ENCODE results near the gene CEP95. TPM values are rescaled to one million over a fixed set of nuclear protein-coding genes. Genes with fewer than 3 reads are reported as not detected.
"Not testable (repeated sequence)": the region's sequence is repeated elsewhere in the genome, so short reads cannot be mapped to it uniquely, and the experiment has no call there.

CEP95 gene
- total RNA-seq, 4 donors from 2014 or later = 37.9 to 80.7 (median 54.0) TPM

DNA sequence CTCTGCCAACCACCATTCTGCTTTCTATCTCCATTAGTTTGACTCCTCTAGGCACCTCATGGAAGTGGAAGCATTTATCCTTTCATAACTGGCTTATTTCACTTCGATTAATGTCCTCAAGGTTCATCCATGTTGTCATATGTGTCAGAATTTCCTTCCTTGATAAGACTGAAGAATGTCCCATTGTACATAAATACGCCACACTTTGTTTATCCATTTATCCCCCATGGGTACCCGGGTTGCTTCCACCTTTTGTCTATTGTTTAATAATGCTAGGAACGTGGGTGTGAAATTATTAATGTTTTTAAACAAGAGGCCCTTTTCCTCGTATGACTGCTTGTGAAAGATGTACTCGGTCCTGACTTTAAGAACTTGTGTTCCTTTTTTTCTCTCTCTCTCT lies 45.0 kb upstream of the CEP95 start:
- no peak overlapping the region for H3K4me3 ChIP-seq (ENCODE audit: low read depth, poor library complexity, severe bottlenecking)
- TF ChIP-seq, protein P1, sequence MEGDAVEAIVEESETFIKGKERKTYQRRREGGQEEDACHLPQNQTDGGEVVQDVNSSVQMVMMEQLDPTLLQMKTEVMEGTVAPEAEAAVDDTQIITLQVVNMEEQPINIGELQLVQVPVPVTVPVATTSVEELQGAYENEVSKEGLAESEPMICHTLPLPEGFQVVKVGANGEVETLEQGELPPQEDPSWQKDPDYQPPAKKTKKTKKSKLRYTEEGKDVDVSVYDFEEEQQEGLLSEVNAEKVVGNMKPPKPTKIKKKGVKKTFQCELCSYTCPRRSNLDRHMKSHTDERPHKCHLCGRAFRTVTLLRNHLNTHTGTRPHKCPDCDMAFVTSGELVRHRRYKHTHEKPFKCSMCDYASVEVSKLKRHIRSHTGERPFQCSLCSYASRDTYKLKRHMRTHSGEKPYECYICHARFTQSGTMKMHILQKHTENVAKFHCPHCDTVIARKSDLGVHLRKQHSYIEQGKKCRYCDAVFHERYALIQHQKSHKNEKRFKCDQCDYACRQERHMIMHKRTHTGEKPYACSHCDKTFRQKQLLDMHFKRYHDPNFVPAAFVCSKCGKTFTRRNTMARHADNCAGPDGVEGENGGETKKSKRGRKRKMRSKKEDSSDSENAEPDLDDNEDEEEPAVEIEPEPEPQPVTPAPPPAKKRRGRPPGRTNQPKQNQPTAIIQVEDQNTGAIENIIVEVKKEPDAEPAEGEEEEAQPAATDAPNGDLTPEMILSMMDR (IDR thresholded peaks at IDR 0.05) = no peak
- no peak for TF ChIP-seq POLR2A (IDR thresholded peaks at IDR 0.05)
- intact Hi-C loops (cut with DNase I; ENCODE audit: low total_unique reads) = no loop called here
- 67 to 75% methylated on average over 6 of the region's 6 CpGs for WGBS, 2 donors
- DNase-seq (ENCODE audit: low spot score in 2 of 2) = no peak

DNA sequence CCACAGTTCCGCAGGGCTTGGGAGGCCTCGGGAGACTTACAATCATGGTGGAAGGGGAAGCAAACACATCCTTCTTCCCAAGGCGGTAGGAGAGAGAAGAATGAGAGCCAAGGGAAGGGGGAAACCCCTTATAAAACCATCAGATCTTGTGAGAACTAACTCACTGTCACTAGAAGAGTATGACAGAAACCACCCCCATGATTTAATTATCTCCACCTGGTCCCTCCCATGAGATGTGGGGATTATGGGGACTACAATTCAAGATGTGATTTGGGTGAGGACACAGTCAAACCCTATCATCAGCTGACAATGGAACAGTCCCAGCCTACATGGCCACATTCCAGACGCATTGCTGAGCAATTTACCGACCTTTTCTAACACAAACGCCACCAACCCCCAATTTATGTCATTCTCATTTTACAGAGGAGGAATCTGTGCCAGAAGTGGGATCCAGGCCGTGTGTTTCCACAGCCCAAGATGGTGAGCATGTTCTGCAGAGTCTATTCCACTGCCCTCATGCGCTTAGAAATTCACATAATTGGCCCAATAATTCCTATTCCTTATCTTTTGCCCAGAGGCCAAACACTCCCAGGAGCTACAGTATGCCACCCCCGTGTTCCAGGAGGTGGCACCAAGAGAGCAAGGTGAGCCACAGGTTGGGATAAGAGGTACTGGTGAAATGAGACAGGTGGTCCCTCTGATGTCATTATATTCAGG lies 40.6 kb upstream of the CEP95 start:
- no peak for TF ChIP-seq POLR2A (IDR thresholded peaks at IDR 0.05)
- TF ChIP-seq, protein P1 (IDR thresholded peaks at IDR 0.05) = no peak
- intact Hi-C loops (cut with DNase I; ENCODE audit: low total_unique reads) = no loop called here
- DNase-seq (ENCODE audit: low spot score in 2 of 2) = no peak
- H3K4me3 ChIP-seq (ENCODE audit: low read depth, poor library complexity, severe bottlenecking) = no peak overlapping the region
- WGBS, 2 donors = 59 to 63% methylated on average over 9 of the region's 9 CpGs

DNA sequence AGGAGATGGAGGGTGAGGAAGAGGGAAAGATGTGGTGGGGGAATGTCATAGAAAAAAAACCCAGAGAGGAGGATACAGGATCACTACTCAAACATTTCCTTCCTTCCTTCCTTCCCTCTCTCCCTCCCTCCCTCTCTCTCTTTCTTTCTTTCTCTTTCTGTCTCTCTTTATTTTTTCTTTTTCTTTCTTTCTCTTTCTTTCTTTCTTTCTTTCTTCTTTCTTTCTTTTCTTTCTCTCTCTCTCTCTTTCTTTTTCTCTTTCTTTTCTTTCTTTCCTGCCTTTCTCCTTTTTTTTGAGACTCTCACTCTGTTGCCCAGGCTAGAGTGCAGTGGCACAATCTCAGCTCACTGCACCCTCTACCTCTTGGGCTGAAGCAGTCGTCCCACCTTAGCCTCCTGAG lies 39.9 kb upstream of the CEP95 start:
- 58 to 65% methylated on average over 1 of the region's 1 CpG for WGBS, 2 donors
- DNase-seq (ENCODE audit: low spot score in 2 of 2); H3K4me3 ChIP-seq (ENCODE audit: low read depth, poor library complexity, severe bottlenecking); intact Hi-C loops (cut with DNase I; ENCODE audit: low total_unique reads): not testable (repeated sequence)

DNA sequence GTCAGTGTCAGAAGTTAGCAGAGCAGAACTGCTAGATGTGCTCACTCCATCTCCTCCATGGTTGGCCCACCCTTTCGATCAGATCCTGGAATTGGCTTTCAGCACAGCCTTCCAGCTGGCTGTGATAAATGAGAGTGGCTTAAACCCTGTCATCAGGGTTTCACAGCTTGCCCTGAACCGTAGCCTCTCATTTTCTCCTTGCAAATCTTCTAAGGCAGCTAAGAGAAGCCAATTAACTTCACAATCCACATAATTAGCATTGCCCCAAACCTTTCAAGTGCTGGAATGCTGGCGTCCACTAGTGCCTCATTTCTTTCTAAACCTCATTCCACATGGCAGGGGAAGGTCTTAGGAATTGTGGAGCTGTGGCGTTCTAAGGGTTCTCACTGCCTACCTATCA lies 36.2 kb upstream of the CEP95 start:
- no peak overlapping the region for H3K4me3 ChIP-seq (ENCODE audit: low read depth, poor library complexity, severe bottlenecking)
- peak in 1 of 2 donors; percentile 43 for DNase-seq (ENCODE audit: low spot score in 2 of 2)
- no peak for TF ChIP-seq POLR2A (IDR thresholded peaks at IDR 0.05)
- intact Hi-C loops (cut with DNase I; ENCODE audit: low total_unique reads) = no loop called here
- 73% methylated on average over 4 of the region's 4 CpGs for WGBS, 2 donors

DNA sequence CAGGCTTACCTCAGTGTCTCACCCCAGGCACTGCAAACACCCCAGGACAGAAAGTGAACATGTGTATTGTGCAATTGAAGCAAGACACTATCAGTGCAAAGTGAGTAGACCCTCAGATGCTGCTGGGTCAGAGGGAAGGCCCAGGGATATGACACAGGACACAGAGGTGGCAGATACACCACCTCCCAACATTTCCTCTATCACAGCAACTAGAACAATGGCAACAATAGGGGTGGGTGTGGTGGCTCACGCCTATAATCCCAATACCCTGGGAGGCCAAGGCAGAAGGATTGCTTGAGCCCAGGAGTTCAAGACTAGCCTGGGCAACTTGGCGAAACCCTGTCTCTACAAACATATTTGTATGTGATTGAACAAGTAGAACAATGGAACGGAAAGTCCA lies 35.3 kb upstream of the CEP95 start:
- H3K4me3 ChIP-seq (ENCODE audit: low read depth, poor library complexity, severe bottlenecking) = no peak overlapping the region
- whole genome bisulfite sequencing, 2 donors = 87 to 89% methylated on average over 3 of the region's 3 CpGs
- DNase-seq (ENCODE audit: low spot score in 2 of 2) = peak in 1 of 2 donors; percentile 21
- intact Hi-C loops (cut with DNase I; ENCODE audit: low total_unique reads) = no loop called here
- TF ChIP-seq POLR2A (IDR thresholded peaks at IDR 0.05) = no peak
- TF ChIP-seq, protein P1 (IDR thresholded peaks at IDR 0.05) = no peak

DNA sequence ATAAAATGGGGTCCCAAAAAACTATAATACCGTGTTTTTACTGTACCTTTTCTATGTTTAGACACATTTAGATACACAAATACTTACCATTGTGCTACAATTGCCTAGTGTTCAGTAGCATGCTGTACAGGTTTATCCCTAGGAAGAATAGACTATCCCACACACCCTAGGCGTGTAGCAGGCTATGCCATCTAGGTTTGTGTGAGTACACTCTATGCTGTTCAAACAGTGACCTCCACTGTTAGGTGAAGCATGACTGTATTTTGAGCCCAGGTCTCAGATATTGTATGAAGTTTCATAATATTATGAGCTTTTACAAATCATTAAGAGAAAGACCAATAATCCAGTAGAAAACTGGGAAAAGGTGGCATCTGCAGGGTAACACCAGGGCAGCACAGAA lies 34.2 kb upstream of the CEP95 start:
- intact Hi-C loops (cut with DNase I; ENCODE audit: low total_unique reads) = no loop called here
- TF ChIP-seq, protein P1 (IDR thresholded peaks at IDR 0.05) = no peak
- no peak for TF ChIP-seq POLR2A (IDR thresholded peaks at IDR 0.05)
- 88 to 91% methylated on average over 2 of the region's 2 CpGs for WGBS, 2 donors
- DNase-seq (ENCODE audit: low spot score in 2 of 2) = no peak
- no peak overlapping the region for H3K4me3 ChIP-seq (ENCODE audit: low read depth, poor library complexity, severe bottlenecking)

DNA sequence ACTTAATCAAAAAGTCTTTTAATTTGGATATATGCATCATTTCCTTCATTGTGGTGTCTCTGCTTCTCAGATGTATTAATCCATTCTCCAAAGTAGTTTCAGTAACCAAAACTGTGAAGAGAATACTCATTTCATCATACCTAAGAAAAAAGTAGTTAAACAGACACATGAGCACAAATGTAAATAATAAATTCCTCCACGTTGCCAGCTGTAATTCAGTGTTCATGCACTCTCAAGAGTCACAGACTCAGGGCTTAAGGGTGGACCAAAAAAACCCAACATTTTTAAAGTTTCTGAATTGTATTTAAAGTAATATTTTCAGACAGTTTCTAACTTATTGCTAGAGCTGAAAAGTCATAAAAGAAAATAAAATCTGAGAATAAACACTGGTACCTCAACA lies 28.9 kb upstream of the CEP95 start:
- no peak for DNase-seq (ENCODE audit: low spot score in 2 of 2)
- H3K4me3 ChIP-seq (ENCODE audit: low read depth, poor library complexity, severe bottlenecking) = no peak overlapping the region
- intact Hi-C loops (cut with DNase I; ENCODE audit: low total_unique reads) = no loop called here
- TF ChIP-seq, protein P1 (IDR thresholded peaks at IDR 0.05) = no peak
- no peak for TF ChIP-seq POLR2A (IDR thresholded peaks at IDR 0.05)
- 22% methylated on average over 1 of the region's 1 CpG for WGBS, 2 donors
